MM.1S (cell line): ENCODE measurements around the gene DPEP2NB.

Experiments used
- DNase-seq: peaks from one replicate; pipeline ENCODE4 v3.0.0-alpha.2; 2015
- H2AFZ ChIP-seq: fragments of 300-600 bp; sonication (generic); 2 replicates; pipeline ENCODE4 v1.6.0; 2016; ENCODE audit warnings: antibody characterized with exemption, low read length
- H3F3A ChIP-seq: fragments of 300-600 bp; sonication (generic); 2 replicates; pipeline ENCODE4 v1.6.1; 2016; ENCODE audit warnings: mild to moderate bottlenecking, antibody characterized with exemption, low read length, moderate library complexity, mixed read lengths; ENCODE audit not compliant: insufficient read depth
- H3K27ac ChIP-seq: fragments of 300-600 bp; sonication (generic); 2 replicates; pipeline ENCODE4 v1.5.1; 2016; ENCODE audit warnings: mild to moderate bottlenecking, low read length
- H3K27me3 ChIP-seq: fragments of 300-600 bp; sonication (generic); replicated peaks from 2 replicates; pipeline ENCODE4 v1.6.0; 2016; ENCODE audit warnings: low read length; ENCODE audit not compliant: insufficient read depth
- H3K36me3 ChIP-seq: fragments of 300-600 bp; sonication (generic); replicated peaks from 2 replicates; pipeline ENCODE4 v1.6.1; 2016; ENCODE audit warnings: mild to moderate bottlenecking, low read length, mixed read lengths; ENCODE audit not compliant: insufficient read depth
- H3K4me1 ChIP-seq: fragments of 300-600 bp; sonication (generic); 2 replicates; pipeline ENCODE4 v1.6.1; 2016; ENCODE audit warnings: low read length, mixed read lengths
- H3K4me2 ChIP-seq: fragments of 300-600 bp; sonication (generic); 2 replicates; pipeline ENCODE4 v1.6.0; 2016; ENCODE audit warnings: low read depth, low read length
- H3K4me3 ChIP-seq: fragments of 300-600 bp; sonication (generic); 2 replicates; pipeline ENCODE4 v1.5.1; 2016; ENCODE audit warnings: low read length, mixed read lengths
- H3K79me2 ChIP-seq: fragments of 300-600 bp; sonication (generic); 2 replicates; pipeline ENCODE4 v1.6.1; 2016; ENCODE audit warnings: mixed run types, low read length, mixed read lengths
- H3K9ac ChIP-seq: fragments of 300-600 bp; sonication (generic); 2 replicates; pipeline ENCODE4 v1.6.1; 2016; ENCODE audit warnings: low read length, mixed read lengths
- H3K9me2 ChIP-seq: fragments of 300-600 bp; sonication (generic); replicated peaks from 2 replicates; pipeline ENCODE4 v1.6.1; 2016; ENCODE audit warnings: mild to moderate bottlenecking, low read length, mixed read lengths; ENCODE audit not compliant: insufficient read depth
- H3K9me3 ChIP-seq: fragments of 300-600 bp; sonication (generic); replicated peaks from 2 replicates; pipeline ENCODE4 v1.6.1; 2016; ENCODE audit warnings: mild to moderate bottlenecking, low read length, mixed read lengths; ENCODE audit not compliant: insufficient read depth
- H4K20me1 ChIP-seq: fragments of 300-600 bp; sonication (generic); 2 replicates; pipeline ENCODE4 v1.6.1; 2016; ENCODE audit warnings: mild to moderate bottlenecking, low read length, moderate library complexity, mixed read lengths; ENCODE audit not compliant: insufficient read depth
- EZH2 ChIP-seq: fragments of 300-600 bp; sonication (generic); optimal IDR thresholded peaks from 2 replicates; pipeline ENCODE3; 2017; ENCODE audit warnings: low read depth, mild to moderate bottlenecking, antibody characterized with exemption, low read length, mixed read lengths
- EZH2phosphoT487 ChIP-seq: fragments of 300-600 bp; sonication (generic); IDR thresholded peaks from 2 replicates; pipeline ENCODE4 v1.6.1; 2018; ENCODE audit warnings: antibody characterized with exemption, low read length
- TF ChIP-seq, protein P1 (sequence below): fragments of 300-600 bp; sonication (generic); IDR thresholded peaks from 2 replicates; pipeline ENCODE4 v1.5.1; 2016; ENCODE audit warnings: antibody characterized with exemption, low read length, mixed read lengths

Gene DPEP2NB

DNA sequence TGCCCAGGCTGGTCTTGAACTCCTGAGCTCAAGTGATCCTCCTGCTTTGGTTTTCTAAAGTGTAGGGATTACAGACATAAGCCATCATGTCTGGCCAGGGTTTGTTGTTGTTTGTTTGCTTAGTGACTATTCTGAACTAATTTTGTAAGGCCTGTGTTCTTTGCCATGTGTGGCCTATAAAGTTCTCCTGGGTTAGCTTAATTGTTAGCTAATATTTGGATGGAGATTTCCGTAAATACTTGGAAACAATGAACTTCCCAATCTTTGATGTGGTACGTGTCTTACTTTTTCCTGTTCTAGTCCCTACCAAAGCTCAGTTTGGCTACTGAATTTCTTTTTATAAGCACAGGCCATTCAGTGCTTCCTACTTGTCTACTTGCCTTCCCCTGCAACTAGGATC lies 32.3 kb upstream of the DPEP2NB start:
- Histone ChIP-seq H3K9me2 (no peaks in the 10 kb centered on the region), H2AFZ (no peak overlapping the region), H3K4me1 (no peaks in the 10 kb centered on the region), H3K4me2 (no peak overlapping the region), H3K27me3 (no peaks in the 10 kb centered on the region), H3K9me3 (no peaks in the 10 kb centered on the region), H3K9ac (no peak overlapping the region), H4K20me1 (no peaks in the 10 kb centered on the region), H3K79me2 (no peaks in the 10 kb centered on the region), H3K27ac (no peak overlapping the region), H3F3A (no peaks in the 10 kb centered on the region), H3K4me3 (no peak overlapping the region), H3K36me3 (no peaks in the 10 kb centered on the region)
- DNase-seq = no peak
- TF ChIP-seq EZH2phosphoT487 (no peak), EZH2 (no peak)
- TF ChIP-seq, protein P1, sequence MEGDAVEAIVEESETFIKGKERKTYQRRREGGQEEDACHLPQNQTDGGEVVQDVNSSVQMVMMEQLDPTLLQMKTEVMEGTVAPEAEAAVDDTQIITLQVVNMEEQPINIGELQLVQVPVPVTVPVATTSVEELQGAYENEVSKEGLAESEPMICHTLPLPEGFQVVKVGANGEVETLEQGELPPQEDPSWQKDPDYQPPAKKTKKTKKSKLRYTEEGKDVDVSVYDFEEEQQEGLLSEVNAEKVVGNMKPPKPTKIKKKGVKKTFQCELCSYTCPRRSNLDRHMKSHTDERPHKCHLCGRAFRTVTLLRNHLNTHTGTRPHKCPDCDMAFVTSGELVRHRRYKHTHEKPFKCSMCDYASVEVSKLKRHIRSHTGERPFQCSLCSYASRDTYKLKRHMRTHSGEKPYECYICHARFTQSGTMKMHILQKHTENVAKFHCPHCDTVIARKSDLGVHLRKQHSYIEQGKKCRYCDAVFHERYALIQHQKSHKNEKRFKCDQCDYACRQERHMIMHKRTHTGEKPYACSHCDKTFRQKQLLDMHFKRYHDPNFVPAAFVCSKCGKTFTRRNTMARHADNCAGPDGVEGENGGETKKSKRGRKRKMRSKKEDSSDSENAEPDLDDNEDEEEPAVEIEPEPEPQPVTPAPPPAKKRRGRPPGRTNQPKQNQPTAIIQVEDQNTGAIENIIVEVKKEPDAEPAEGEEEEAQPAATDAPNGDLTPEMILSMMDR = no peak

DNA sequence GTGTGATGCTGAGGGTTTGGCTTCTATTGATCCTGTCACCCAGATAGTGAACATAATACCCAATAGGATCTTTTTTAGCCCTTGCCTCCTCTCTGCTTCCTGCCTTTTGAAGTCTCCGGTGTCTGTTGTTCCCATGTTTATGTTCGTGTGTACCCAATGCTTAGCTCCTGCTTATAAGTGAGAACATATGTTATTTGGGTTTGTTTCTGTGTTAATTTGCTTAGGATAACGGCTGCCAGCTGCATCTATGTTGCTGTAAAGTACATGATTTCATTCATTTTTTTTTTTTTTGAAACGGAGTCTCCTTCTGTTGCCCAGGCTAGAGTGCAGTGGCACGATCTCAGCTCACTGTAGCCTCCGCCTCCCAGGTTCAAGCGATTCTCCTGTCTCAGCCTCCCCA lies 30.4 kb upstream of the DPEP2NB start:
- Histone ChIP-seq H3K9me2 (no peaks in the 10 kb centered on the region), H3F3A (no peaks in the 10 kb centered on the region), H3K4me3 (no peak overlapping the region), H3K36me3 (no peaks in the 10 kb centered on the region), H3K79me2 (no peaks in the 10 kb centered on the region), H3K4me1 (no peaks in the 10 kb centered on the region), H3K4me2 (no peak overlapping the region), H2AFZ (no peak overlapping the region), H4K20me1 (no peaks in the 10 kb centered on the region), H3K27ac (no peak overlapping the region), H3K9me3 (no peaks in the 10 kb centered on the region), H3K27me3 (no peaks in the 10 kb centered on the region), H3K9ac (no peak overlapping the region)
- TF ChIP-seq EZH2phosphoT487 = no peak
- no peak for TF ChIP-seq EZH2
- TF ChIP-seq, protein P1 = no peak
- no peak for DNase-seq

DNA sequence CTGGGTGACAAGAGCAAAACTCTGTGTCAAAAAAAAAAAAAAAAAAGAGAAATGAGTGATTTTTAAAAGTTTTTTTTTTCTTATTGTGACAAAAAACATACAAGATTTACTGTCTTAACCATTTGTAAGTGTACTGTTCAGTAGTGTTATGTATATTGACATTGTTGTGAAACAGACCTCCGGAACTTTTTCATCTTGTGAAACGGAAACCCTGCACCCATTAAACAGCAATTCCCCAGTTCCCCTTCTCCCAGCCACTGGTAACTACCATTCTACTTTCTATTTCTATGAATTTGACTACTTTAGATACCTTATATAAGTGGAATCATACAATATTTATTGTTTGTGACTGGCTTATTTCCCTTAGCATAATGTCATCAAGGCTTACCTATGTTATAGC lies 26.1 kb upstream of the DPEP2NB start:
- TF ChIP-seq, protein P1 = no peak
- TF ChIP-seq EZH2 (no peak), EZH2phosphoT487 (no peak)
- Histone ChIP-seq H3K4me2 (no peak overlapping the region), H3K4me1 (no peaks in the 10 kb centered on the region), H4K20me1 (no peaks in the 10 kb centered on the region), H2AFZ (no peak overlapping the region), H3K9me2 (no peaks in the 10 kb centered on the region), H3K4me3 (no peak overlapping the region), H3K27me3 (no peaks in the 10 kb centered on the region), H3K9me3 (no peaks in the 10 kb centered on the region), H3F3A (no peaks in the 10 kb centered on the region), H3K36me3 (no peaks in the 10 kb centered on the region), H3K79me2 (no peaks in the 10 kb centered on the region), H3K27ac (no peak overlapping the region), H3K9ac (no peak overlapping the region)
- DNase-seq = no peak
